Fibroblast of skin of right quadriceps (primary cell): ENCODE data around the gene HOXD4.
A peak's percentile ranks its signal among the peaks of the same experiment; 100 is the strongest.

Experiments
- DNase-seq: peaks from one replicate; pipeline ENCODE4 v3.0.0-alpha.2; 2013

Gene HOXD4

DNA sequence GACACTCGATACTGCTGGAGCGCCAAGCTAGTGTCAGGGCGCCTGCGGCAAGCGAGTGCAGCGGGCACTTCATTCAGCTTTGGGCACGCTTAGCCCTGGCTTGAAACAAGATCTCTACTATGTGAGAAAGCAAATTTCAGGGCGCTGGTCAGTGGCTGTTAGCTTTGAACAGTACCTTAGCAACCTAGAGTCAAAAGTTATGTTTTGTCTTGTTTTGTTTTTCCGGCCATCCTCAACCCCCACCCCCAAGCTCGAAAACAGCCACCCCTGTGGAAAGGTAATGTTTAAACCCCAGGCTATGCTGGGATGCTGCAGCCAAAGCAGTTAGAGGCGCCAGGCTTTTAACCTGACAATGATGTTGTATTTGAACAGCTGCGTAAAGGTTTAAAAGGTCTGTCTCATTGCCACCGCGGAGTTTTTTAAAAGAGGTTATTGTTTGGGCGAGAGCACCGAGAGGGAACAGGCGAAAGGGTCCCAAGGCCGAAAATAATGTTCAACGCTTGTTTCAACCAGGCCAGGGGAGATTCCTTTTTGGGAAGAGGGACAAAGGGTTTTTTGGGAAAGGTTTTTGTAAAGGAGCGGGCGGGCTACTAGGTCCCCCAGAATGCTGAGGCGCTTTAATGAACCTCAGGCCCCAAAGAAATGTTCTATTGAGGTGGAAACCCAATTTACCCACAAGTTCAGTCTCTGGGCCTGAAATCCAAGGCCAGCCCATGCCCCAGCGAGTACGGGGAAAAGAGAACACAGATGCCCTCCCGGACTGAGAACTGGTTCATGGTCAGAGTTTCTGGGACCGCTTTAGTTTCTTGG is 37.0 kb upstream of the HOXD4 start:
- no peak for DNase-seq

- DNase-seq, result no peak
Measured at GRCh38 chr2:176114930-176115625, 36.3 kb upstream of the HOXD4 start.

GRCh38 chr2:176115883-176116813 is 35.2 kb upstream of the HOXD4 start, which contains the start of gene HOXD10:
Gene HOXD10, plus strand, starts transcription at chr2:176116778. Its CDS starts 56 bp downstream, at chr2:176116834.
- peak; percentile 77 for DNase-seq

- no peak for DNase-seq
Measured at GRCh38 chr2:176117162-176117822, 34.1 kb upstream of the HOXD4 start.

GRCh38 chr2:176117823-176118371 is 33.5 kb upstream of the HOXD4 start:
- no peak for DNase-seq

GRCh38 chr2:176118601-176119339 is 32.6 kb upstream of the HOXD4 start:
- DNase-seq, result peak; percentile 58

DNA sequence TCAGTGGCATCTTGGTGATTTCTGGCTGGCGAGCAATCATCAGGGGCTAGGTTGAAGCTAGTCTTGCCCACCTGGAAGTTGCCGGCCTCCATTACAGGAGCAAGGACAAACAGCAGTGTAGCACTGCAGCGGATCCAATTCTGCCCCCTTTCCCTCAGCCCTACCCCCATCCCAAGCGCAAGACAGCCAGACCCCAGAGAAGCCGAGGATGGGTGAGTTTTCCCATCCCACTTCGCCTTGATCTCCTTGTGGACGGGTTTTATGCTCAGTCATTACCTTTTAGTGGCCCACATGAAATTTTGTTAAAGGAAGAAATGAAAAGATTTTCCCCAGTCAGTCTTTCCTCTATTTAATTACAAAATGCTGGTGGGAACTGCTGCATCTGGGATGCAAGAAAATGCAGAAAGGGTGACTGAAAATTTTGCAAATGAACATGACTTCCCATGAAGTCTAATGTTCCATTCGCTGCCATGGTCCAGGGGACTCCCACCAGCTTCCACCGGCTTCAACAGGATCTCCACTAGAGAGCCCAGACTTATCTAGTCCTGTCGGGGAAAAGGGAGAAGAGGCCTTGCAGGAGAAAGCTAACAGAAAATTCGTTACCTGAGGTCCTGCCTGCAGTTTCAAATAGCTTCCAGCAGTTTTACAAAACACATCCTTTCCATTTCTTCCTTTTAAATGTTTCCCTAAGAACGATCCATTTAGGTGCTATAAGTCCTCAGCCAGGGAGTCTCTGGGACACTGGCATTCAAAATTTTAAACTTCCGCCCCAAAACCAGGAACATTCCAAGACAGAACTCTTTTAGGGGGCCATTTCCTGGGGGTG is 30.8 kb upstream of the HOXD4 start:
- no peak for DNase-seq

DNA sequence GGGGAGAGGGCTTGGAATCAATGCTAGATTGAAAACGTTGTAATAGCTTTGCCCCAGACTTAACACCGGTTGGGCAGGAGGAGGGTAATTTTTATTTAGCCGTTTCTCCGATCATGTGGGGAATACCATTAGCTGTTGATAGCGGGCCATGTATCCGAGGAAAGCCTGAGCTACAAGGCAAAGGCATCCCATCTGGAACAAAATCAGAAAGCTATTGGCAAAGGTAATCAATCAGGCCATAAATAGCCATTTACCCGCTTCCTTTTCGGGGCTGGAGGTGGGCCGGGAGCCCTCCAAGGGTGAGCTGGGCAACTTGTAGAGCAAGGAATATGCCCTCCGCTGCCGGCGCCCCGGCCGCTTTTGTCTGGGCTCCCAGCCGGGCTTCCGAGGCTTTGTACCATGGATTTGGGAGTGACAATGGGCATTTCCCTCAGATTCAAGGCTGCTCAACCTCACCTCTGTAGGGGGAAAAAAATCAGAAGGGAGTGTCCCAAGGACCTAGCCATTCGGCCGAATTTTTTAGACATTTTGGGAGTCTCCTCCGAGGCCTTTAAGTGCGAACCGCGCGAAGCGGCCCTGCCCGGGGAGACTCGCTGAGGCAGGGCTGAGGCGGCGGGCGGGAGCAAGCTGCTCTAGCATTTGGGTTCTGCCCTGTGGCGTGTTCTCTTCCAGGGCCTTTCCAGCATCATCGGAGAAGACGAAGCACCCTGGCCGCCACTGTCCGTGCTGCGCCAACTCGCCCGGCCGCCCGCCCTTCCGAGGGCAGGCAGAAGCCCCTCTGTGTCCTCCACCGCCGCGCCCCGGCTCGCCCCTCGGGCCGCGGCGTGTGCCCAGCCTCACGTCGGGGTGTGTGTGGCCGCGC is 29.9 kb upstream of the HOXD4 start:
- DNase-seq, result no peak

DNA sequence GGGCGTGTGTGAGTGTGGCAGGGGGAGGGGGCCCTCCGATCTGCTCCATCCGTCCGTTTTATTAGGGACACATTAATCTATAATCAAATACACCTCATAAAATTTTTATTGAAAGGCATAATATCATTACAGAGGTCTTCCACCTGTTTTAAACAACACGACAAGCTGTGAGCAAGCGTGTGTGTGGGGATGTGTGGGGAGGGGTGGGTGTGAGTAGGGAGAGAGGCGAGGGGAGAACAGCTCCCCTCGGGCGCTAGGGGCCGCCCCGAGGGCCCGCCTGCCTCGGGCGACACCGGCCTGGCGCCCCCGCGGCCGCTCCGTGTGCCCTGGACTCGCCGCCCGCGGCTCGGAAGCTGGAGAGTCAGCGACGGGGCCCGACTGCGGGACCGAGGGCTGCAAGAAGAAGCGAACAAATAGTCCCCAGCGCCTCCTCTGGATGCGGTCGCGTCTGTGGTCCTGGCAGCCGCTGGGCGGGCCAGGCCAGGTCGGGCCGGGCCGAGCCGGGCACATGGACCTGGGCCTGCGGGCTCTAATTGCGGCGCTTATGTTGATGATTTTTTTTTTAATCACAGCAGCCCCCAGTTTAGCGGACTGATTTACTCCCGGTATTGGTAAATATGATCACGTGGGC is 29.2 kb upstream of the HOXD4 start:
- peak; percentile 88 for DNase-seq

- no peak for DNase-seq
Measured at GRCh38 chr2:176122683-176123410, 28.5 kb upstream of the HOXD4 start, which contains the start of gene HOXD9. Gene HOXD9, plus strand, starts transcription at chr2:176122719. Its CDS starts 50 bp downstream, at chr2:176122769.

- DNase-seq, result no peak
Measured at GRCh38 chr2:176123411-176124109, 27.8 kb upstream of the HOXD4 start.

DNA sequence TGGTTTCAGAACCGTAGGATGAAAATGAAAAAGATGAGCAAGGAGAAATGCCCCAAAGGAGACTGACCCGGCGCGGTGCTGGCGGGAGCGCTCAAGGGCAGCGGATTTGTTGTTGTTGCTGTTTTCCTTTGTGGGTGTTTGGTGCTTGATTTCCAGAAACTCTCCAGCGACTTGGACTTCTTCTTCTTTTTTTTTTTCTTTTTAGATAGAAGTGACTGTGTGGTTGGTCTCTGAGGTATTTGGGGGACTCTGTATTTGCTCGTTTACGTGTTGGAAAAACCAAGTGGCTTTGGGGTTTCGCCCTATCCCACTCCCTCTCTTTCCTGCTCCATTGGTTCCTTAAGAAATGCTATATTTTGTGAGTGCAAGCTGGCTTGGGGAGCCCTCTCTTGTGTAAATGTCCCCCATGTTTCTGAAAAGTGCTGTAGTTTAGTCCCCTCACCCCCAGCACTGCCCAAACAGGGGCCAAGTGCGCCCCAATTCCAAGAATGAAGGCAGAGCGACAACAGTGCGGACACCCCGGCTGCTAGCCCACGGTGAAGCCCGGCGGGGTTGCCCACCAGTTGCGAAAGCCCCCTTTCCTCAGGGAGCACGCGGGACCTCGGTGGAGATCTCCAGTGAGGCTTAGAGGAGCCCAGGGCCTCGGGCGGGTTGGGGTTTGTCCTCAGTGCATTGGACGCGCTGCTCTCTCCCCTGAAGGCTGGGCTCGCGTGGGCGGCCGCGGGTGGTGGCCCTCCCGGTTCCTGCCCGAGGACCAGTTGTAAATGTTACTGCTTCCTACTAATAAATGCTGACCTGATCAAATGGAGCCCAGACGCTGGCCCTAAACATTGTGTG is 27.0 kb upstream of the HOXD4 start:
- no peak for DNase-seq

DNA sequence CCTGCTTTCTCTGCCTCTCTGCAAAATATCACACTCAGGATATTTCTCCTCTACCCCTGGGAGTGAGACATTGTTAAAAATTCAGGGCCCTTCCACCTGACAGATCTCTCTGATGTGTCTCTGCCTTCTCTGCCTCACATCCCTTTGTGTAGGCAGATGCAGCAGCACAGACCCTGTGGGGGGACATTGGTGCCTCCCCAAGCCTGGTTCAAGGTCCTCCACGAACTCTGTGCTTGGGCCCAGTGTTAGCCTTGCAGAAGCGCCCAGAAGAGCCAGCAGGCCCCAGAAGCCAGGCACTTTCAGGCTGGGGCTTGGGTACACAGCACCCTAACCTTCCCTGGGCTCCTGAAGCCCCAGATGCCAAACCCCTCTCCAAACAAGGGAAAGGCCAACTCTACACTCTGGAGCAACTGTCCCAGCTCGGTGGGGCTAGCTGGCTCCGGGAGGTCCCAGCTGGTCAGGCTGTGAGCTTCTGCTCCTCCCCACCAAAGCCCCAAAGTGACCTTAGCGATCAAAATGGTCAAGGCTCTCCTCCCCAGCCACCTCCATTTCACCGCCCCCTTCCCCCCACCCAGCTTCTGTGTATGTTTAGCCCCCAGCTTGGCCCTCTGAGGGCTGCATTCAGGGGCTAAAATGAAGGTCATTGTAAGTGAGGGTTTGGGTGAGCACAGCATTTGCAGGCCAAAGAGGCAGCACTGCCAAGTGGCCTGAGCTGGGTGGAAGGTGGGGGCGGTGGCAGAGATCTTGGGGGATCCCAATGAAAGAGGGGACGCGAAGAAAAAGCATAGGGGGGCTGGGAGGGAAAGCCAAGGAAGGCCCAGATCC is 26.2 kb upstream of the HOXD4 start:
- no peak for DNase-seq

DNA sequence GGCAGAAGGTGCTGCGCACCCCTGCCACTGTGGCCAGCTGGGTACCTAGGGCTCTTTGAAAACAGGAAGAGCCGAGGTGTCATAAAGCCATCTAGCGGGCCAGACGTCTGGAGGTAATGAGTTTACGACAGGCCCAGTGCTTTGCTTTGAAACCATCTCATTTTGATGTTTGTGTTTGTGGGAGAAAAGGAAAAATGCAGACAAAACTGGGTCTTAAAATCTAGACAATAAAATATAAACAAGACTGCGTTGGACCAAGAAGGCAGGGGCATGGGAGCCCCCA is 25.6 kb upstream of the HOXD4 start:
- no peak for DNase-seq

GRCh38 chr2:176126929-176127773 is 24.2 kb upstream of the HOXD4 start:
- peak; percentile 75 for DNase-seq
